K562 (cell line): ENCODE measurements around the gene ZNF689. TPM values are rescaled to one million over a fixed set of nuclear protein-coding genes. Genes with fewer than 3 reads are reported as not detected.
A peak's percentile ranks its signal among the peaks of the same experiment; 100 is the strongest.

Experiments
- E2F6 ChIP-seq, 2 experiments: IDR thresholded peaks; 2 replicates each; pipeline ENCODE4 v1.6.1; 2011; ENCODE audit warnings: borderline replicate concordance in 1 of 2, control low read depth in 1 of 2, low read depth in 1 of 2, low read length in 1 of 2, mild to moderate bottlenecking in 1 of 2, mixed read lengths in 1 of 2, moderate library complexity in 1 of 2; ENCODE audit not compliant: insufficient read depth in 1 of 2, insufficient read length in 1 of 2, poor library complexity in 1 of 2, severe bottlenecking in 1 of 2; ENCODE audit errors: extremely low read depth in 1 of 2
- E2F8 ChIP-seq: fragments of 450-650 bp; IDR thresholded peaks from 2 replicates; pipeline ENCODE4 v1.7.1; 2018; ENCODE audit warnings: mild to moderate bottlenecking, low read depth; ENCODE audit not compliant: partially characterized antibody
- FOXP1 ChIP-seq: sonication (generic); formaldehyde crosslinking; IDR thresholded peaks from 2 replicates; pipeline ENCODE4 v1.8.0; 2022; ENCODE audit warnings: mild to moderate bottlenecking, missing genetic modification reagents
- GABPB1 ChIP-seq: sonication (generic); formaldehyde crosslinking; IDR thresholded peaks from 2 replicates; pipeline ENCODE4 v1.8.0; 2022; ENCODE audit warnings: mild to moderate bottlenecking, missing genetic modification reagents
- HMGN3 ChIP-seq: IDR thresholded peaks from 2 replicates; pipeline ENCODE4 v1.6.1; 2011; ENCODE audit warnings: borderline replicate concordance, low read depth, mild to moderate bottlenecking, mixed read lengths, low read length; ENCODE audit not compliant: insufficient read length; ENCODE audit errors: extremely low read depth
- NFIC ChIP-seq: fragments of 450-650 bp; IDR thresholded peaks from 2 replicates; pipeline ENCODE4 v1.6.1; 2017; ENCODE audit warnings: mild to moderate bottlenecking, inconsistent platforms
- NONO ChIP-seq, 2 experiments: fragments of 200-400 bp in 1 of 2; fragments of 450-650 bp in 1 of 2; formaldehyde crosslinking in 1 of 2; IDR thresholded peaks; 2 replicates each; pipeline ENCODE4 v1.6.1; 2017; ENCODE audit warnings: low read depth in 2 of 2, mild to moderate bottlenecking in 2 of 2, moderate library complexity in 2 of 2, low read length in 1 of 2
- NRF1 ChIP-seq, 2 experiments: fragments of 450-650 bp; IDR thresholded peaks in 1 of 2; conservative IDR thresholded peaks in 1 of 2; 2 replicates each; pipeline ENCODE4 v1.6.1; 2014; ENCODE audit warnings: mild to moderate bottlenecking in 2 of 2
- POLR2H ChIP-seq: IDR thresholded peaks from 2 replicates; pipeline ENCODE4 v1.6.1; 2016; ENCODE audit warnings: missing genetic modification characterization, low read depth, mild to moderate bottlenecking, control low read depth, missing compliant biosample characterization, moderate library complexity
- RUNX1 ChIP-seq: sonication (generic); IDR thresholded peaks from 2 replicates; pipeline ENCODE4 v1.6.1; 2016; ENCODE audit warnings: antibody characterized with exemption, low read depth
- STAT6 ChIP-seq: sonication (generic); formaldehyde crosslinking; IDR thresholded peaks from 2 replicates; pipeline ENCODE4 v1.8.1; 2023; ENCODE audit warnings: mild to moderate bottlenecking, missing genetic modification reagents
- ZBTB11 ChIP-seq, 3 experiments: fragments of 200-800 bp in 1 of 3; fragments of 250-450 bp in 1 of 3; fragments of 450-650 bp in 1 of 3; sonication (Bioruptor Pico) in 1 of 3; sonication (Bioruptor generic) in 1 of 3; formaldehyde crosslinking in 1 of 3; IDR thresholded peaks; 2 replicates each; pipeline versions ENCODE4 v1.6.1 to v1.8.0; 2016 to 2022; ENCODE audit warnings: mild to moderate bottlenecking in 2 of 3, missing genetic modification characterization in 2 of 3, missing compliant biosample characterization in 1 of 3, moderate library complexity in 1 of 3
- ZBTB8A ChIP-seq: fragments of 450-650 bp; IDR thresholded peaks from 2 replicates; pipeline ENCODE4 v1.6.1; 2018; ENCODE audit warnings: mild to moderate bottlenecking, moderate library complexity; ENCODE audit not compliant: partially characterized antibody
- polyA plus RNA-seq, 8 experiments: library from polyadenylated mRNA; depleted of rRNA in 4 of 8; stranded (reverse) in 5 of 8; unstranded in 3 of 8; fragments of >200 nt; fragmentation: Nextera tagmentation in 2 of 8; fragmentation: Illumina TruSeq in 1 of 8; extraction: Ambion mirVana in 2 of 8; extraction: Trizol in 1 of 8; gene quantifications; 2 replicates each; pipeline versions ENCODE4 v1.2.1 to v1.2.3, GENCODE V29; 2011 to 2014; ENCODE audit warnings: inconsistent platforms in 1 of 8, missing spikeins in 1 of 8
- total RNA-seq, 7 experiments: library from RNA; depleted of rRNA in 6 of 7; stranded (reverse); fragments of >200 nt in 6 of 7; fragmentation: Illumina TruSeq in 2 of 7; extraction: Trizol in 2 of 7; gene quantifications; 2 replicates each; pipeline versions ENCODE4 v1.2.1 to v1.2.3, GENCODE V29; 2011 to 2021; ENCODE audit warnings: low replicate concordance in 1 of 7

ZNF689 gene
- total and polyA plus RNA-seq, 9 of the 15 experiments (the other 6 are each of a cell fraction or from before 2014, with no cell fraction given): 5.4 to 15.4 (median 10.8) TPM

- TF ChIP-seq E2F6 (IDR thresholded peaks at IDR 0.05; ENCODE audit: borderline replicate concordance in 1 of 2, extremely low read depth in 1 of 2, insufficient read depth in 1 of 2, insufficient read length in 1 of 2, low read depth in 1 of 2, low read length in 1 of 2, poor library complexity in 1 of 2, severe bottlenecking in 1 of 2) (peak in 1 of 2 experiments; percentile 11), HMGN3 (peak; percentile 60), NONO (IDR thresholded peaks at IDR 0.05; ENCODE audit: low read depth in 2 of 2, low read length in 1 of 2) (0 out of 4 replicates have a peak, but pooled peaks of 1 of the 2 experiments have one; percentile 18), NRF1 (conservative IDR thresholded peaks at IDR 0.05 in 1 of 2, IDR thresholded peaks at IDR 0.05 in 1 of 2) (no peak), RUNX1 (no peak), E2F8 (no peak), FOXP1 (CRISPR knock-in tag) (0 out of 2 replicates have a peak, but pooled peaks have one; percentile 23), STAT6 (CRISPR knock-in tag) (0 out of 2 replicates have a peak, but pooled peaks have one; percentile 21), ZBTB8A (no peak), POLR2H (tag) (no peak), NFIC (peak; percentile 76), GABPB1 (peak; percentile 30; the same call in 1 of the 2 replicates), ZBTB11 (CRISPR knock-in tag; IDR thresholded peaks at IDR 0.05) (no peak; a peak in 1 of 6 replicates)
Observed at GRCh38 chr16:30609002-30609925, 925 bp downstream of the ZNF689 start (continued).
